Measurements from ENCODE around the gene BCL2L1.

Gene BCL2L1

DNA sequence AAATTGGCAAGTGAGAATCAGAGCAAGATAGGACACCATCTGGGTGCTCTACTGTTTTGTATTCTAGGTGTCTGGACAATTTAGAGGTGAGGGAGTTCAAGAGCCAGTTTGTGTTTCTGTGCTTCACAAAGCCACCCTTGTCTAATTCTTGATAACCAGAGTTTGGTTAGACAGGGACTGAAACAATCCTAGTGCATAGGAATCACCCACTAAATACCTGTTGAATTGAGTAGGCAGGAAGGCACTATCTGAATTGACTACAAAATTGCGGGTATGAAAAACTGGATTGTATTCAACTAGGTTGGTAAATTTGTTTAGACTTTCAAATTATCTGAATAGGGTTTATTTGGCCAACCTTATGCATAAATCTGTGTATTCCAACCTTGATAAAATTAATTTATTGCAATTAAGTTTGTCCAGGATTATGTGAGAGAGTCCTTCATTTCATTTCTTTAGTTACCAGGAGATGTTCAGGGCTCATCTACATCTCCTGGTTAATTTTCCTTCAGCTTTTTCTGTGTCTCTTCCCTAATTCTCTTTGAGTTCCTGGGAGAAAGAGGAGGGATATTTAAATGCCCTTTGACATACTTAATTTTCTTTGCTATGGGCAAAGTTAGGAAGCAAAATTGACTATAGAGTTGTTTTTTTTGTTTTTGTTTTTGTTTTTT is 18.1 kb upstream of the BCL2L1 start:
- H3K79me2 ChIP-seq (ENCODE audit: control insufficient read depth, insufficient read depth, low read length), result peaks cover 26% of the 10 kb centered on the region
- H3K79me1 ChIP-seq (ENCODE audit: low read length), result peaks cover 5% of the 10 kb centered on the region
- peak overlapping the region; percentile 24 for H3K23ac ChIP-seq (ENCODE audit: low read length)
- H2BK120ac ChIP-seq (ENCODE audit: low read depth, low read length), result no peak overlapping the region
- H2AK5ac ChIP-seq (ENCODE audit: low read length), result peak overlapping the region; percentile 62
- H3K18ac ChIP-seq (ENCODE audit: low read length), result no peak overlapping the region
- peak overlapping the region; percentile 89 for H3K56ac ChIP-seq (ENCODE audit: low read length)
- H4K8ac ChIP-seq (ENCODE audit: low read depth, low read length), result no peak overlapping the region
- no peak for DNase-seq
- peaks cover 5% of the 10 kb centered on the region for H3K4me1 ChIP-seq (ENCODE audit: control insufficient read depth, low read depth, low read length)
- H3K36me3 ChIP-seq (ENCODE audit: control insufficient read depth, insufficient read depth, low read length), result no peaks in the 10 kb centered on the region
- peak overlapping the region; percentile 97 for H3K4me2 ChIP-seq (ENCODE audit: low read length)
- WGBS (ENCODE audit: extremely low coverage, insufficient coverage, low lambda C conversion rate), result no CpG with 5 or more reads among the region's 1 CpG
- H4K5ac ChIP-seq (ENCODE audit: low read length), result no peak overlapping the region
- H3K4me3 ChIP-seq (ENCODE audit: low read length), result peak overlapping the region; percentile 76
- no peak overlapping the region for H3K27ac ChIP-seq (ENCODE audit: low read depth, low read length)
- H2BK5ac ChIP-seq (ENCODE audit: low read length), result no peak overlapping the region
- H3K27me3 ChIP-seq (ENCODE audit: insufficient read depth, low read length, poor library complexity), result no peaks in the 10 kb centered on the region
- no peak overlapping the region for H3K4ac ChIP-seq (ENCODE audit: low read depth, low read length)
- no peak overlapping the region for H2BK15ac ChIP-seq (replicated peaks; ENCODE audit: low read depth)
- peak overlapping the region; percentile 86 for H3K9ac ChIP-seq (ENCODE audit: low read length)

DNA sequence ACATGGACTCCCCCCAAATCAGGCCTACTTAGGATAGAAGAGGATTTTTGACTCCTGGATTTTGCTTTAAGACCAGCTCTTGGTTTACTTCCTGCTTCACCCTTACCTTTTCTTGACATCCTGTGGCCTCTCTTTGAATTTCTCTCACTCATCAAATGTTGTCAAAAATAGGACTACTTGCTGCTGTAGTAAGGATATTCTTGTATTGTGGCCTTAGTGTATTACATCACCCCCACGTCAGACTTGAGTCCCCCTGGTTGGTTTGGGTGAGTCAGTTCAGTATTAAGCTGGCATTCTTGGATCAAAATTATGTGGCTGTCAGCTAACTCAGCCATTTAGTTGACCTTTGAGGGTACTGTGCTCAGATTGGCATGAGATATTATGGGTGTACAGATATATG is 17.5 kb upstream of the BCL2L1 start:
- no peak overlapping the region for H4K5ac ChIP-seq (ENCODE audit: low read length)
- peaks cover 5% of the 10 kb centered on the region for H3K79me1 ChIP-seq (ENCODE audit: low read length)
- no peak overlapping the region for H2BK120ac ChIP-seq (ENCODE audit: low read depth, low read length)
- H3K36me3 ChIP-seq (ENCODE audit: control insufficient read depth, insufficient read depth, low read length), result no peaks in the 10 kb centered on the region
- peak; percentile 14 for DNase-seq
- WGBS (ENCODE audit: extremely low coverage, insufficient coverage, low lambda C conversion rate), result no CpG with 5 or more reads among the region's 1 CpG
- H4K8ac ChIP-seq (ENCODE audit: low read depth, low read length), result no peak overlapping the region
- peaks cover 26% of the 10 kb centered on the region for H3K79me2 ChIP-seq (ENCODE audit: control insufficient read depth, insufficient read depth, low read length)
- no peak overlapping the region for H2BK15ac ChIP-seq (replicated peaks; ENCODE audit: low read depth)
- no peak overlapping the region for H2BK5ac ChIP-seq (ENCODE audit: low read length)
- no peak overlapping the region for H3K18ac ChIP-seq (ENCODE audit: low read length)
- H3K9ac ChIP-seq (ENCODE audit: low read length), result peak overlapping the region; percentile 86
- H3K27ac ChIP-seq (ENCODE audit: low read depth, low read length), result no peak overlapping the region
- no peaks in the 10 kb centered on the region for H3K27me3 ChIP-seq (ENCODE audit: insufficient read depth, low read length, poor library complexity)
- peak overlapping the region; percentile 89 for H3K56ac ChIP-seq (ENCODE audit: low read length)
- H3K4ac ChIP-seq (ENCODE audit: low read depth, low read length), result no peak overlapping the region
- H2AK5ac ChIP-seq (ENCODE audit: low read length), result peak overlapping the region; percentile 62
- H3K4me2 ChIP-seq (ENCODE audit: low read length), result peak overlapping the region; percentile 97
- H3K4me3 ChIP-seq (ENCODE audit: low read length), result peak overlapping the region; percentile 76
- H3K4me1 ChIP-seq (ENCODE audit: control insufficient read depth, low read depth, low read length), result peaks cover 5% of the 10 kb centered on the region
- peak overlapping the region; percentile 24 for H3K23ac ChIP-seq (ENCODE audit: low read length)

- Histone ChIP-seq H3K4me3 (ENCODE audit: low read length) (peak overlapping the region; percentile 76), H2AK5ac (ENCODE audit: low read length) (no peak overlapping the region), H3K4ac (ENCODE audit: low read depth, low read length) (peak overlapping the region; percentile 92), H3K27ac (ENCODE audit: low read depth, low read length) (peak overlapping the region; percentile 78), H3K36me3 (ENCODE audit: control insufficient read depth, insufficient read depth, low read length) (no peaks in the 10 kb centered on the region), H3K23ac (ENCODE audit: low read length) (no peak overlapping the region), H2BK15ac (replicated peaks; ENCODE audit: low read depth) (no peak overlapping the region), H3K56ac (ENCODE audit: low read length) (peak overlapping the region; percentile 86), H3K79me1 (ENCODE audit: low read length) (peaks cover 5% of the 10 kb centered on the region), H2BK120ac (ENCODE audit: low read depth, low read length) (no peak overlapping the region), H4K5ac (ENCODE audit: low read length) (no peak overlapping the region), H3K79me2 (ENCODE audit: control insufficient read depth, insufficient read depth, low read length) (peaks cover 26% of the 10 kb centered on the region), H3K9ac (ENCODE audit: low read length) (peak overlapping the region; percentile 86), H3K27me3 (ENCODE audit: insufficient read depth, low read length, poor library complexity) (no peaks in the 10 kb centered on the region), H3K4me1 (ENCODE audit: control insufficient read depth, low read depth, low read length) (peaks cover 5% of the 10 kb centered on the region), H4K8ac (ENCODE audit: low read depth, low read length) (no peak overlapping the region), H2BK5ac (ENCODE audit: low read length) (no peak overlapping the region), H3K4me2 (ENCODE audit: low read length) (peak overlapping the region; percentile 63), H3K18ac (ENCODE audit: low read length) (peak overlapping the region; percentile 55)
- DNase-seq, result no peak
- no CpG with 5 or more reads among the region's 11 CpGs for WGBS (ENCODE audit: extremely low coverage, insufficient coverage, low lambda C conversion rate)
Observed at GRCh38 chr20:31739550-31739977, 16.9 kb upstream of the BCL2L1 start.

GRCh38 chr20:31738729-31739549 is 16.3 kb upstream of the BCL2L1 start, which contains the start of gene TPX2:
Gene TPX2 (plus strand): TSS chr20:31739290. CDS start chr20:31757477, 18,187 bp downstream.
- peak within 1 kb of the TSS; percentile 97 for H3K4me2 ChIP-seq (ENCODE audit: low read length)
- H3K4me3 ChIP-seq (ENCODE audit: low read length), result peak within 1 kb of the TSS; percentile 76
- no peaks in the 10 kb centered on the region for H3K27me3 ChIP-seq (ENCODE audit: insufficient read depth, low read length, poor library complexity)
- peak within 1 kb of the TSS; percentile 92 for H3K4ac ChIP-seq (ENCODE audit: low read depth, low read length)
- H4K8ac ChIP-seq (ENCODE audit: low read depth, low read length), result no peak within 1 kb of the TSS
- H3K79me1 ChIP-seq (ENCODE audit: low read length), result peaks cover 5% of the 10 kb centered on the region
- no peak within 1 kb of the TSS for H2BK120ac ChIP-seq (ENCODE audit: low read depth, low read length)
- no peak within 1 kb of the TSS for H3K23ac ChIP-seq (ENCODE audit: low read length)
- peak within 1 kb of the TSS; percentile 55 for H3K18ac ChIP-seq (ENCODE audit: low read length)
- H3K9ac ChIP-seq (ENCODE audit: low read length), result peak within 1 kb of the TSS; percentile 86
- WGBS (ENCODE audit: extremely low coverage, insufficient coverage, low lambda C conversion rate), result no CpG with 5 or more reads among the region's 54 CpGs
- H2BK15ac ChIP-seq (replicated peaks; ENCODE audit: low read depth), result no peak within 1 kb of the TSS
- peak within 1 kb of the TSS; percentile 78 for H3K27ac ChIP-seq (ENCODE audit: low read depth, low read length)
- no peaks in the 10 kb centered on the region for H3K36me3 ChIP-seq (ENCODE audit: control insufficient read depth, insufficient read depth, low read length)
- peak within 1 kb of the TSS; percentile 89 for H3K56ac ChIP-seq (ENCODE audit: low read length)
- no peak within 1 kb of the TSS for H2AK5ac ChIP-seq (ENCODE audit: low read length)
- H2BK5ac ChIP-seq (ENCODE audit: low read length), result no peak within 1 kb of the TSS
- H4K5ac ChIP-seq (ENCODE audit: low read length), result no peak within 1 kb of the TSS
- peaks cover 5% of the 10 kb centered on the region for H3K4me1 ChIP-seq (ENCODE audit: control insufficient read depth, low read depth, low read length)
- peak; percentile 99 for DNase-seq
- peaks cover 26% of the 10 kb centered on the region for H3K79me2 ChIP-seq (ENCODE audit: control insufficient read depth, insufficient read depth, low read length)

DNA sequence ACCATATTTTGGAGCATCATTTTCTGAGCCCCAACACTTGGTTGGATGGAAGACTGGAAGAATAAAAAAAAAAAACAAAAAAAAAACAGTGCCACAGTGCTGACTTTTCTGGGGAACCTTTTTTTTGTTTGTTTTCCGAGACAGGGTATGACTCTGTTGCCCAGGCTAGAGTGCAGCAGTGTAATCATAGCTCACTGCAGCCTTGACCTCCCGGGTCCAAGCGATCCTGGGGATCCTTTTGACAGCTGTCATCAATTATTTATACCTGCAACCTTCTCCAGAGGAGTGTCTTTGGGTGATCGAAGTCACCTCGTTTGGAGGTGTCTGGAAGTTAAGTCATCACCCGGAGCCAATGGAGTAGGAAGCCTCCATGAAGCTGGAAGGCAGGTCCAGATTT is 8.7 kb upstream of the BCL2L1 start:
- H3K27ac ChIP-seq (ENCODE audit: low read depth, low read length), result no peak overlapping the region
- DNase-seq, result no peak
- H3K4me2 ChIP-seq (ENCODE audit: low read length), result no peak overlapping the region
- no peak overlapping the region for H2BK15ac ChIP-seq (replicated peaks; ENCODE audit: low read depth)
- no peak overlapping the region for H3K18ac ChIP-seq (ENCODE audit: low read length)
- no CpG with 5 or more reads among the region's 6 CpGs for WGBS (ENCODE audit: extremely low coverage, insufficient coverage, low lambda C conversion rate)
- no peaks in the 10 kb centered on the region for H3K79me2 ChIP-seq (ENCODE audit: control insufficient read depth, insufficient read depth, low read length)
- no peak overlapping the region for H4K5ac ChIP-seq (ENCODE audit: low read length)
- no peaks in the 10 kb centered on the region for H3K36me3 ChIP-seq (ENCODE audit: control insufficient read depth, insufficient read depth, low read length)
- H3K23ac ChIP-seq (ENCODE audit: low read length), result no peak overlapping the region
- H3K56ac ChIP-seq (ENCODE audit: low read length), result no peak overlapping the region
- no peak overlapping the region for H3K4me3 ChIP-seq (ENCODE audit: low read length)
- H3K27me3 ChIP-seq (ENCODE audit: insufficient read depth, low read length, poor library complexity), result no peaks in the 10 kb centered on the region
- no peaks in the 10 kb centered on the region for H3K79me1 ChIP-seq (ENCODE audit: low read length)
- H2BK120ac ChIP-seq (ENCODE audit: low read depth, low read length), result no peak overlapping the region
- no peak overlapping the region for H3K4ac ChIP-seq (ENCODE audit: low read depth, low read length)
- H3K9ac ChIP-seq (ENCODE audit: low read length), result no peak overlapping the region
- no peak overlapping the region for H4K8ac ChIP-seq (ENCODE audit: low read depth, low read length)
- no peak overlapping the region for H2AK5ac ChIP-seq (ENCODE audit: low read length)
- H2BK5ac ChIP-seq (ENCODE audit: low read length), result no peak overlapping the region
- no peaks in the 10 kb centered on the region for H3K4me1 ChIP-seq (ENCODE audit: control insufficient read depth, low read depth, low read length)

All from mesendoderm (in vitro differentiated cells).